NCI-H82 (cell line): ENCODE data around the gene ZBED1.
"Not testable (repeated sequence)": the region's sequence is repeated elsewhere in the genome, so short reads cannot be mapped to it uniquely, and the experiment has no call there.

Source experiments
- DNase-seq: peaks from one replicate; lab custom pipeline; 2025; lab: John Stamatoyannopoulos, UW

Gene ZBED1

DNA sequence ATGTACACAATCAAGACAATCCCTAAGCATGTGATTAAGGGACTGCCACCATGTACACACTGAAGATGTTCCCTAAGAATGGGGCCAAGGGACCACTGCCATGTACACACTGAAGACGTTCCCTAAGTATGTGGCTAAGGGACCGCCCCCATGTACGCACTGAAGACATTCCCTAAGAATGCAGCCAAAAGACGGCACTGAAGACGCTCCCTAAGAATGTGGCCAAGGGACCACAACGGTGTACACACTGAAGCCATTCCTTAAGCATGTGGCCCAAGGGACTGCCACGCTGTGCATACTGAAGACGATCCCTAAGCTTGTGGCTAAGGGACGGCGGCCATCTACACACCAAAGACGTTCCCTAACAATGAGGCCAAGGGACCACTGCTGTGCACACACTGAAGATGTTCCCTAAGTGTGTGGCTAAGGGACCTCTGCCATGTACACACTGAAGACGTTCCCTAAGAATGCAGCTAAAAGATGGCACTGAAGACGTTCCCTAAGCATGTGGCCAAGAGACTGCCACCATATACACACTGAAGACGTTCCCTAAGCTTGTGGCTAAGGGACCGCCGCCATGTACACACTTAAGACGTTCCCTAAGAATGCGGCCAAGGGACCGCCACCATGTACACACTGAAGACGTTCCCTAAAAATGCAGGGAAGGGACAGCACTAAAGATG is 26.4 kb downstream of the ZBED1 start:
- no peak for DNase-seq

DNA sequence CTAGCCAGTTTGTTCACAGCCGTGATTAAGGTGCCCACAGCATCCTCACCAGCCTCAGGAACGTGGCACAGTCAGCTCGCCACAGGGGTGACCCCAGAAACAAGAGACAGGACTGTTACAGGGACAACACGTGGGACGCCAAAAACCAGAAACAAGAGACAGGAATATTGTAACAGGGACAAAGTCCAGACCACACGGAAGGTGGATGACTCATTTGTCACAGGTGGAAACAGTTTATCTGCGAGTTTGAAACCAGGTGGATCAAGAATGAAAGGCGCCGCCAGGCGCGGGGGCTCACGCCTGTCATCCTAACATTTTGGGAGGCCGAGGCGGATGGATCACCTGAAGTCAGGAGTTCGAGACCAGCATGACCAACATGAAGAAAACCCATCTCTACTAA is 27.7 kb downstream of the ZBED1 start:
- not testable (repeated sequence) for DNase-seq

- DNase-seq, result no peak
Observed at GRCh38 chrX:2471641-2472040, 29.1 kb downstream of the ZBED1 start.

GRCh38 chrX:2471126-2471525 is 29.6 kb downstream of the ZBED1 start:
- DNase-seq, result not testable (repeated sequence)

GRCh38 chrX:2469852-2470251 is 30.9 kb downstream of the ZBED1 start:
- not testable (repeated sequence) for DNase-seq

- DNase-seq, result no peak
Observed at GRCh38 chrX:2469196-2469685, 31.5 kb downstream of the ZBED1 start.

DNA sequence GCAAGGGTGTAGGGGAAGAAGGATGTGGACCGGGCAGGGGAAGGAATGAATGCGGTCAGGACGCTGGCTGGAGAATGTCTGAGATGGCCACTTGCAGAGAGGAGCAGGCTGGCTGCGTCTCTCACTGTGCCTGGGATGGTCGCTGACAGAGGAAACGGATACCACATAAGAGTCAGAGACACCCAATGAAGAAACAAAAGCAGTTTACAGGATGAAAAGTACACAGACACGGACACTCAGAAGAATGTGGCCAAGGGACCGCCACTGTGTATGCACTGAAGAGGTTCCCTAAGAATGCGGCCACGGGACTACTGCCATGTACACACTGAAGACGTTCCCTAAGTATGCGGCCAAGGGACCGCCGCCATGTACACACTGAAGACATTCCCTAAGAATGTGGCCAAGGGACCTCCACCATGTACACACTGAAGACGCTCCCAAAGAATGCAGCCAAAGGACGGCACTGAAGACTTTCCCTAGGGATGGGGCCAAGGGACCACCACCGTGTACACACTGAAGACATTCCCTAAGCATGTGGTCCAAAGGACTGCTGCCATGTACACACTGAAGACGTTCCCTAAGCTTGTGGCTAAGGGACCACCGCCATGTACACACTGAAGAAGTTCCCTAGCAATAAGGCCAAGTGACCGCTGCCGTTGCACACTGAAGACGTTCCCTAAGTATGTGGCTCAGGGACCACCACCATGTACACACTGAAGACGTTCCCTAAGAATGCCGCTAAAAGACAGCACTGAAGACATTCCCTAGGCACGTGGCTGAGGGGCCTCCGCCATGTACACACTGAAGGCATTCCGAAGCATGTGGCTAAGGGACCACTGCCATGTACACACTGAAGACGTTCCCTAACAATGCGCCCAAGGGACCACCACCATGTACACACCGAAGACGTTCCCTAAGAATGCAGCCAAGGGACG is 32.2 kb downstream of the ZBED1 start:
- DNase-seq, result no peak

DNA sequence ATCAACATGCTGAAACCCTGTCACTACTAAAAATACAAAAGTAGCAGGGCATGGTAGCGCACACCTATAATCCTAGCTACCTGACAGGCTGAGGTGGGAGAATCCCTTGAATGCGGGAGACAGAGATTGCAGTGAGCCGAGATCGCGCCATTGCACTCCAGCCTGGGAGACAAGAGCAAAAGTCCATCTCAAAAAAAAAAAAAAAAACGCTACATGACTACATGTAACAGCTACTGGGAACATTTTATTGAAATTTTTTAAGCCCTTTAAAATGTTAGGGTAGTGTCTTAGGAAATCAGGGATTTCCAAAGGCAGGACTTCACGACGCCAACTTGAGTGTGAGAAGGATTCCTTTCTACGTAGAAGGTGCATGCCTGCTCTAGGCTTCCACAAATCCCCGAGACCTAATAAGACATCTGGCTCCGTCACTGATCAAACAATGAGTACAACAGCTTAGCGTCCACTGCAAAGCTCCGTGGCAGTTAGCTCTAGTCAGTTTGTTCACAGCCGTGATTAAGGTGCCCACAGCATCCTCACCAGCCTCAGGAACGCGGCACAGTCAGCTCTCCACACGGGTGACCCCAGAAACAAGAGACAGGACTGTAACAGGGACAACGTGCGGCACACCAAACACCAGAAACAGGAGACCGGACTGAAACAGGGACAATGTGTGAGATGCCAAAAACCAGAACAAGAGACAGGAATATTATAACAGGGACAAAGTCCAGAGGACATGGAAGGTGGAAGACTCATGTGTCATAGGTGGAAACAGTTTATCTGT is 33.7 kb downstream of the ZBED1 start:
- no peak for DNase-seq

- no peak for DNase-seq
Observed at GRCh38 chrX:2464677-2465166, 36.1 kb downstream of the ZBED1 start.

- DNase-seq, result no peak
Observed at GRCh38 chrX:2463973-2464676, 36.7 kb downstream of the ZBED1 start.

GRCh38 chrX:2463481-2463880 is 37.3 kb downstream of the ZBED1 start:
- DNase-seq, result not testable (repeated sequence)

DNA sequence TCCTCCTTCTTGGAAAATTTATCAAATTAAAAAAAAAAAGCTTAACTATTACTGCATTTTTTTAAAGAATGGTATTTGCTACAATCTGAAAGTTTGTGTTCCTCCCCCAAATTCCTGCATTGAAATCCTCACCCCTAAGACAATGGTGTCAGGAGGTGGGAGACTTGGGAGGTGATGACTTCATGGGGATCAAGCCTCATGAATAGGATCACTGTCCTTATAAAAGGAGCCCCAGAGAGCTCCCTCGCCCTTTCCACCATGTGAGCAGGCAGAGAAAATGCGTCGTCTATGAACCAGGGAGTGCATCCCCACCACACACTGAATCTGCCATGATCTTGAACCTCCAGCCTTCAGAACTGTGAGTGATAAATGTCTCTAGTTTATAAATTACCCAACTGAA is 38.0 kb downstream of the ZBED1 start:
- DNase-seq, result no peak

DNA sequence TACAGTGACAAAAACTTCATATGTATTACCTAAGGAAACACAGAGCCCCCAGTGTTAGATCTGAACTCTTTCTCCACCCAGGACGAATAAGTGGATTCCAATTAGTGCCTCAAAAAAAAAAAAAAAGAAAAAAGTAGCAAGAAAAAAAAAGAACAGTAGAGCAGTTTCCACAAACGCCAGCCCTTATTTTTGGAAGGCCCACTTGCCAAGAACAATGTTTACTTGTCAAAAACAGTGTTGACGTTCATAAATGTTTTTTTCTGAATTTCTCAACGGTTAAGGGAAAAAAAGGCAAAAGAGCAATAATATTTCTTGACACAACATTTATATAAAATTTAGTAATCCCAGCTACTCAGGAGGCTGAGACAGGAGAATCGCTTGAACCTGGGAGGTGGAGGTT is 38.7 kb downstream of the ZBED1 start:
- no peak for DNase-seq

- no peak for DNase-seq
Observed at GRCh38 chrX:2461711-2462016, 39.1 kb downstream of the ZBED1 start.

DNA sequence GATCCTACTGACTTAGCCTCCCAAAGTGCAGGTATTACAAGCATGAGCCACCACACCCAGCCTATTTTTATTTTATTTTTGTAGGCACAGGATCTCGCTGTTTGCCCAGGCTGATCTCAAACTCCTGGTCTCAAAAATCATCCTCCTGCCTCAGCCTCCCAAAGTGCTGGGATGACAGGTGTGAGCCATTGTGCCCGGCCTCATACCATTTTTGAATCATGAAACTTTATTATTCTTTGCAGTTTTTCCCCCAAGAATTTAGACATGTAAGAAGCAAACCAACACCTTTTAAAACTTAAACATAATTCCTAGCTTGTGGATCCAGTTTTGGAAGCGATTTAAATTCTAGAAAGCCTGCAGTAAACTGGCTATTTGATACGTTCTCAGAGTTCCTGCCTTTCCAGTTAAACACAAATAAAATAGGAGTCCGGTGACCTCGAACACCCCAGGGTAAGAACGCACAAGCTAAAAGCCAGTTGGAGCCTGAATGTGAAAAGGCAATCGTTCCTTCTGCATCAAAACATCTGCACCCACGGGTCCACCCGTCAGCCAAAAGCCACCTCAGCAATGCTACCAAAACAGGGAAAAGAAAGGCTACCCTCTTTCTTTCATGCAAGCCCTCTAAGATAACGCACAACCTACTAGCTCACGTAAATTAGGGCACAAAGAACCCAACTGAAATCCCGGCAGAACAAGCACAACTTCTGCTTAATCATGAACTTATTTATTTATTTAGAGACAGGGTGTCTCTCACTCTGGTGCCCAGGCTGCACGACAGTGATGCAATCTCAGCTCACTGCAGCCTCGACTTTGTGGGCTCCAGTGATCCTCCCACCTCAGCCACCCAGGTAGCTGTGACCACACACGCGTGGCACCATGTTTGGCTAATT is 39.7 kb downstream of the ZBED1 start:
- not testable (repeated sequence) for DNase-seq

DNA sequence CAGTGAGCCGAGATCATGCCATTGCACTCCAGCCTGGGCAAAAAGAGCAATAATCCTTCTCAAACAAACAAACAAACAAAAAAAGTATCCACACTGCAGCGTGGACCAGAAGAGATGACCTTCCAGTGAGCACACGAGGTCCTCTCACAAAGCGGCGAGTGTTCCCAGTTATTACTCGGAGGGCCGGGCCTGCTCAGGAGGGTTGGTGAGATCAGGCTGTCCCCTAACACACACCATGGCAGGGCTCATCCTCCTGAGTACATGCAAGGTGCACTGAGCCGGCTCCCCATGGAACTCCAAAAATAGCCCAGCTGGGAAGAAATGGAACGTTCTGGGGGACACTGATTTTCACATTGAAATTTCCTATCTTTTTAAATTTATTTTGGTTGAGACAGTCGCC is 40.7 kb downstream of the ZBED1 start:
- not testable (repeated sequence) for DNase-seq

DNA sequence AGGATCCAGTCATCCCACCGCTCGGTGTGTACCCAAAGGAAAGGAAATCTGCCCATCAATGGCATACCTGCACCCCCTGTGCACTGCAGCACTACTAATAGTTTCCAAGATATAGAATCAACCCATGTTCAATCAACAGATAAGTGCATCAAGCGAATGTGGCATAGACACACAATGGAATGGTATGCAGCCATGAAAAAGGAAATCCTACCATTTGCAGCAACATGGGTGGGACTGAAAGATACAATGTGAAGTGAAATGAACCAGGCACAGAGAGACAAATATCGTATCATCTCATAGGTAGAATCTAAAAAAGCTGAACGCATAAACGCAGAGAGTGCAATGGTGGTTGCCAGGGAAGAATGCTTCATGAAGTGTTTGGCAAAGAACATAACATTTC is 42.5 kb downstream of the ZBED1 start:
- DNase-seq, result no peak

DNA sequence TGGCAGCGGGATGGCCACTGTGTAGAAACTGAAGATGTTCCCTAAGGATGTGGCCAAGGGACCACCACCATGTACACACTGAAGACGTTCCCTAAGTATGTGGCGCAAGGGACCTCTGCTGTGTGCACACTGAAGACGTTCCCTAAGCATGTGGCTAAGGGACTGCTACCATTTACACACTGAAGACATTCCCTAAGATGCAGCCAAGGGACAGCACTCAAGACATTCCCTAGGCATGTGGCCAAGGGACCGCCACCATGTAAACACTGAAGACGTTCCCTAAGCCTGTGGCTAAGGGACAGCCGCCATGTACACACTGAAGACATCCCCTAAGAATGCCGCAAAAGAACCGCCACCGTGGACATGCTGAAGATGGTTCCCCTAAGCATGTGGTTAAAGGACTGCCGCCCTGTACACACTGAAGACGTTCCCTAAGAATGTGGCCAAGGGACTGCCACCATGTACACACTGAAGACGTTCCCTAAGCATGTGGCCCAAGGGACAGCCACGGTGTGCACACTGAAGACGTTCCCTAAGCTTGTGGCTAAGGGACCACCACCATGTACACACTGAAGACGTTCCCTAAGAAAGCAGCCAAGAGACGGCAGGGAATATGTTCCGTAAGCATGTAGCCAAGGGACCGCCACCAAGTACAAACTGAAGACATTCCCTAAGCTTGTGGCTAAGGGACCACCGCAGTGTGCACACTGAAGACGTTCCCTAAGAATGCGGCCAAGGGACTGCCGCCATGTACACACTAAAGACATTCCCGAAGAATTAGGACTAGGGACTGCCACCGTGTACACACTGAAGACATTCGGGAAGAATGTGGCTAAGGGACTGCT is 43.3 kb downstream of the ZBED1 start:
- DNase-seq, result no peak

GRCh38 chrX:2456091-2456490 is 44.7 kb downstream of the ZBED1 start:
- not testable (repeated sequence) for DNase-seq

DNA sequence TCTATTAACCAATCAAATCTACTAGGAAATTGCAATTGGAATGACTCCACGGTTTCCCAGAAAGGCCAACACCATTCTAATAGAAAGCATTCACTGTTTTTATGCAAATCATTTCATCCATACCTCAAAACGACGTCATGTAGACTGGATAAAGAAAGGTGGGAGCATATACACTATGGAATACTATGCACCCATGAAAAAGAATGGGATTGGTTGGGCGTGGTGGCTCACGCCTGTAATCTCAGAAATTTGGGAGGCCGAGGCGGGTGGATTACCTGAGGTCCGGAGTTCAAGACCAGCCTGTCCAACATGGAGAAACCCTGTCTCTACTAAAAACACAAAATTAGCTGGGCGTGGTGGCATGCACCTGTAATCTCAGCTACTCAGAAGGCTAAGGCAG is 46.2 kb downstream of the ZBED1 start:
- not testable (repeated sequence) for DNase-seq
